Measurements from ENCODE around the gene RIPOR3.
"Not testable (repeated sequence)": the region's sequence is repeated elsewhere in the genome, so short reads cannot be mapped to it uniquely, and the experiment has no call there.

The RIPOR3 gene

DNA sequence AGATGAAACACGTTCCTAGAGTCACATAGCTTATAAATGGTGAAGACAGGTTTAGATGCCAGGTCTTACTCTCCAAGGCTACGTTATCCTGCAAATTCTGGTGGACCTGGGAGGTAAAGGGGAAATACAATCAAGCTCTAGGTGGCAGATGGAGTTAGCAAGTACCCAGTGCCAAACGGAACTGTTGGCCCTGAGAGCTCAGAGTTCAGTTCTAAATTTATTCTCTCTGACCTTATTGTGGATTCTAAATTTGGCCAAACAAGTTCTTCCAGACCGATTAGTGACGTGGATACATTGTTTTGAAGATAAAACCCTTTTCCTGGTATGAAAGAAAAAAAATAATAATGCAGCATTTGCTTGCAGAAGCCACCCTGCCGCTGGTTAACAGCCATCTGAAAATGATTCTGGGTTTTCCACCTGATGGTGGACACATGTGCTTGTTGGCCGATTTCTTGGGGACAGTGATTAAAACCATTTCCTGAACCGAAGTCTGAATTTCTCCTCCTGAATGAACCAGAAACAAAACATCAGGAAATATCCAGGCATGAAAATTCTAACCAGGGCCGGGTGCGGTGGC is 32.5 kb downstream of the RIPOR3 start:
- no peak for DNase-seq (ENCODE audit: low spot score)

DNA sequence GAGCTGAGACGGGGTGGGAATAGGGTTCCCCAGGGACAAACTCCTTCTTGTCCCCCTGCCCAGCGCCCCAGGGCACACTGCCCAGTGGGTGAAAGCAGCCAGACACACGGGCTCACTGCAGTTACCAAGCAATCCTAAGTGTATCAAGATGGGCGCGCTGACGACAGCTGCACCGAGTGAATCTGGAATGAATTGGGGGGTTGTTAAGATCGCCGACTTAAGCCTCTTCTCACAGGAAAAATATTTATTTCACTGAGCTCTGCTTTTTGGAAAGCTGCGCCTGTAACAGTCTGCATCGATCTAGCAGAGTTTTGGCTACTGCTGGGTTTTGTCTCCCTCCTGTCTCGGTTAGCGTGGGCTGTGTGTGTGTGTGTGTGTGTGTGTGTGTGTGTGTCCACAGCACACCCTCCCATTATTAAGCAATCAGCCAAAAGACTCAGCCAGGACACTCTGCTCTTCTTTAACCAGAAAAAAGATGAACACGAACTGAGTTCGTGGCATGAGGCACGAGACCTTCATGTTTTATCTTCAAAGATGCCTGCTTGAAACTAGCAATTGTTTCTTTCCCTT is 35.9 kb downstream of the RIPOR3 start:
- DNase-seq (ENCODE audit: low spot score): peak; percentile 33

- no peak for DNase-seq (ENCODE audit: low spot score)
Observed at GRCh38 chr20:50654904-50655303, 36.4 kb downstream of the RIPOR3 start.

GRCh38 chr20:50652702-50653294 is 38.5 kb downstream of the RIPOR3 start:
- no peak for DNase-seq (ENCODE audit: low spot score)

DNA sequence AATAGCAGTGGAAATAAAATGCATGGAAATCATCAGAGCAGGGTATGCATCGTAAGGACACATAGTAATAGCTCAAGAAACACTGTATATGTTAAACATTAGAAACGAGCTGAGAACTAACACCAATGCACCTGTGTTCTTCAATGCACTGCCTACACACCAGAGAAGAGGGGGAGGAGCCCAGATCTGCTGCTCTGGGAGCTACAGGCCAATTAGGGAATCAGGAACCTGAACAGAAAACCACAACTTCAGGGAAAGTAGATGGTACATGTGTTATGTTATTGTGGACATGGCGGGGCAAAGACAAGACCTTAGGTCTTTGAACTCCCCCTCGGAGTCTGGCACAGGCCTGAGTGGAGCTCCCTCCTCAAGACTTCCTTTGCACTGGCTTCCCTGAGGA is 39.7 kb downstream of the RIPOR3 start:
- no peak for DNase-seq (ENCODE audit: low spot score)

- no peak for DNase-seq (ENCODE audit: low spot score)
Observed at GRCh38 chr20:50649590-50649989, 41.8 kb downstream of the RIPOR3 start.

- no peak for DNase-seq (ENCODE audit: low spot score)
Observed at GRCh38 chr20:50648651-50649050, 42.7 kb downstream of the RIPOR3 start.

DNA sequence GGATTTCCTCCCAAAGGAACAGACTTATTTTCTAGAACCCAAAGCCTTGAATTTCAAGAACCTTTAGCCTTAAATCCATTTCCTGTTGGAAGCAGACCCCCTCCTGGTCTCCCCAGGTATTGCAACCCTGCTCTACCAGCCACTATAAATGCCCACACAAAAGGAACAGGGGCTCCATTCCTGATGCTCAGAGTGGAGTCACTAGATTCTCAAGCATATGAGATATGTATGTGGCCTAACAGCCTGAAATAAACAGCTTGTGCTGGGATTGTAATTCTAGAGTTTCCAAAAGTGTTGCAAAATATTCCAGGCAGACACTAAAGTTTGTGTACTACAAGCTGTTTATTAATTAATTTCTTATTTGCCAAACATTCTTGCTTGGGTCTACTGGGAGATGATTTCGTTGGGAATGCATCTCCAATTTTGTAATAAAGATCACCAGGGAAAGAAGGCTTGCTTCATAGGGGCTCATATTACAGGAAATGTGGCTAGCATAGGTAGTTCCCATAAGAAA is 44.8 kb downstream of the RIPOR3 start:
- DNase-seq (ENCODE audit: low spot score): no peak

DNA sequence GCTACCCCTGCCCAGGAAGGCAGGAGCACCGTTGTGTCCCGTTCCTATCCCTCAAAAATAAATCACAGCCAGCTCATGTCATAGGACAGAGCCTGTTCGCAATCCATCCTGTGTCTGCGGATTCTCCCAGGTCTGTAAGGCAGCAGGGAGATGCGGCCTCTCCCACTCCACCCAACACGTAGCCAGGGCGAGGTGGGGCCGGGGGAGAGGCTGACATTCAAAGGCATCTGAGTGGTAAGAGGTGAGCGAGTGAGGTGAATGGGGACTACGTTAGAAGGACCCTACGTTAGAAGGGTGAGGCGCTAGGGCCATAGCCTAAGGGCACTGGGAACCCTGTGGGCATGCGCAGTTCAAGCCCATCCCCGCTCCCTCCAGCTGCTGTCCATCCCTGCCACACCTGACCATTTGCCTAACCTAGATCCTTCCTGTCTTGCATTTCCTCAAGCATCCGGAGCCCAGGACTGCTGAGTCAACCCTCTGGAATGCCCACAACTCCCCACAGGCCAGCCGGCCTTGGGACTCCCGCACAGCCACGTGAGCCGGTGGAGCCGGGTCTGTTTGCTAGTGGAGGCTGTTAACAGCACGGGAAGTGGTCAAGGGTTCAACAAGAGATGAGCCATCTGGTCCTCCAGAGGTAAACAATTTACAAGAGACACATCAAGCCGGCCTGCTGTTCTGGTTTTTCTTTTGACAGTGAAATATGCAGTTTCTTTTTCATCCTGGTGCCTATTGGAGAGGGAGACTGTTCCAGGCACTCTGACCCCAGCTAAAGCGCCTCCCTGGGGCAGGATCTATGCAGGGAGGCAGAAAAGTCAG is 45.9 kb downstream of the RIPOR3 start:
- DNase-seq (ENCODE audit: low spot score): no peak

GRCh38 chr20:50642288-50642803 is 49.0 kb downstream of the RIPOR3 start:
- DNase-seq (ENCODE audit: low spot score): no peak

- DNase-seq (ENCODE audit: low spot score): not testable (repeated sequence)
Observed at GRCh38 chr20:50641625-50642287, 49.6 kb downstream of the RIPOR3 start.

GRCh38 chr20:50639971-50640711 is 51.2 kb downstream of the RIPOR3 start:
- DNase-seq (ENCODE audit: low spot score): not testable (repeated sequence)

GRCh38 chr20:50638015-50638847 is 53.1 kb downstream of the RIPOR3 start:
- DNase-seq (ENCODE audit: low spot score): not testable (repeated sequence)

DNA sequence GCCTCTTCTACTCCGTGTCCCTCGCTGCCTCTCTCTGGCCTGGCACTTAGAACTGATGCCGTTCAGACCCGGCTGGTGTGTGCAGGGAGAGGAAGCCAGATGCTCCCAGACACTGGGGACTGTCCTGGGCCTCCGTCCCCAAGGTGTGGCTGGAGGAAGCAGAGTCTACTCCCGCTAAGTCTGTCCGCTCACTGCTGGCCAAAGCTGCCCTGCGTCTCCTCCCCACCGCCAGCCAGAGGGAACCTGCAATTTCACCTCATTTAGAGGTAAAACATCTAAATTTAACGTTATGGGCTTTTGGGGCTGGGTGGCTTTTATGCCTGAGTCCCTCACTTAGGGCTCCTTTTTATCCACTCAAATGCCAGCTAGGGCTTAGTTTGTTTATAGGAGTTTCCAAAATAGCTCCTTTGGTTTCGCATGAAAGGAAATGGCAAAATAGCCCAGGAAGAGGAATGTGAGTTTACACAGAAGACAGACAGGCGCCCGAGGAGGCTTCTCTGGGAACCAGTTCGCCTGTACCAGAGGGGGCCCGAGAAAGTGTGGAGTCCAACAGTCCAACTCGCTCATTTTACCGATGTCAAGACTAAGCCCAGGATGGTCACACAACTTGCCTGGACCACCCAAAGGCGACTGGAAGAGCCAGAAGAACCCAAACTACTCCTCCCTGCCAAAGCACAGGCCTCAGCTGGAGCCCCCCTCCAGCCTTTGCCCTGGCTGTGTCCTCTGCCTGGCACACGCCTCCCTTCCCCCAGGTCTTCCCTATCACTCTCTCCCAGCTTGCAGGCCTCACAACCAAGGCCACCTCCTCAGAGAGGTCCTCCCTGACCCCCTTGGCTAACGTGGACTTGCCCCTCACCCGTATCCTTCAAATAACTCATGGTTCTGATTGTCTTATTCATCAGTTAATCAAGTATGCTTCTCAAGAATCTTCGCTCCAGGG is 54.5 kb downstream of the RIPOR3 start:
- DNase-seq (ENCODE audit: low spot score): no peak

DNA sequence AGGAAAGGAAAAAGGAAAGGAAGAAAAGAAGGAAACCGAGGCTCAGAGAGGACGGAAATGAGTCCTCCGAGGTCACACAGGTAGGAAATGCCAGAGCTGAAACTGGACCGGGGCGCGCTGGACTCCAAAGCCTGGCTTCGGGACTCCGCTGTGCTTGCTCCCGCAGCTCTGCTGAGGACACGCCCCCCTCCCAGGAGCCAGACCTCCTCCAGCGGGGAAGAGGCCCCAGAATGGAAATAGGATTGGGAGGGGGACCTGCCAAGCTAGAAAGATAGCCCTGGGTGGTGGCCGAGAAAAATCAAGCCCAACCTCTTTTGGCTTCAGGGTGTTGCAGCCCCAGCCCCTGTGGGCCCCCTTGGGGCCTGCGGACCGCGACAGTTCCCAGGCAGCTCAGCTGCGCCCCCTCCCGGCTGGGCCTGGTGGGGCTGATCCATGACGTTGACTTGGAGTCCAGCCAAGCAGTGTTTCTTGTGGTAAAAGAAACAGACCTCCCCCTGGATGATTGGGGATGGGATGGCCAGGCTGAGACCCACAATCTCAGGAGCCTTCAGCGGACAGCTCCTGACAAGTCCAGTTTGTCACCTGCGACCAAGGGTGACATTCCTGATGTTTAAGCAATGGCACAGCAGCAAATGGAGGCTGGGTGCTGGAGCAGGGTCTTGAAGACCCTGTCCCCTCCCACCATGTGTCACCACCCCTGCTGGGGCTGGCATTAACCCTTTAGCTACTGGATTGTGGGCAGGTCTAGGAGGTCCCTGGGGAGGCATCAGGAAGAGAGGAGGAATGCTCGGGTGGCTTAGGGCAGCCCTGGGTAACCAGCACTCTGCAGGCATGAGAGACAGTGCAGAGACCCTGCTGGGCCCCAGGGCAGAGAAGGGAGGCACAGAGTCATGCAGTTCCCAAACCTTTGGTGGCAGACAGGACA is 55.4 kb downstream of the RIPOR3 start:
- no peak for DNase-seq (ENCODE audit: low spot score)

DNA sequence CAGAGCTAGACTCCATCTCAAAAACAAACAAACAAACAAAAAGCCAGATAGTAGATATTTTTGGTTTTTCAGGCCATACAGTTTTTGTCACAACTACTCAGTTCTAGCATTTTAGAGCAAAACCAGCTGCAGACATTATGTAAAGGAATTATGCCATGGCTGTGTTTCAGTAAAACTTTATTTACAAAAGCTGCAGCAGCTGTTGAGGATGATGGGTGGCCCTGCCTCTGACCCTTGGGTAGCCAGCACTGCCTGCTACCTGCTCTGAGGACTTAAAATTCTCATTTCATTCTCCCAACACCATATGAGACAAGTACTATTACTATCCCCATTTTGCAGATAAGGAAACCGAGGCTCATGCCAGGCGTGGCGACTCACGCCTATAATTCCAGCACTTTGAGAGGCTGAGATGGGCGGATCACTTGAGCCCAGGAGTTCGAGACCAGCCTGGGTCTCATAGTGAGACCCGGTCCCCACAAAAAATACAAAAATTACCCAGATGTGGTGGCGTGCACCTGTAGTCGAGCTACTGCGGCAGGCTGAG is 56.3 kb downstream of the RIPOR3 start:
- no peak for DNase-seq (ENCODE audit: low spot score)

GRCh38 chr20:50634191-50634590 is 57.2 kb downstream of the RIPOR3 start:
- no peak for DNase-seq (ENCODE audit: low spot score)

DNA sequence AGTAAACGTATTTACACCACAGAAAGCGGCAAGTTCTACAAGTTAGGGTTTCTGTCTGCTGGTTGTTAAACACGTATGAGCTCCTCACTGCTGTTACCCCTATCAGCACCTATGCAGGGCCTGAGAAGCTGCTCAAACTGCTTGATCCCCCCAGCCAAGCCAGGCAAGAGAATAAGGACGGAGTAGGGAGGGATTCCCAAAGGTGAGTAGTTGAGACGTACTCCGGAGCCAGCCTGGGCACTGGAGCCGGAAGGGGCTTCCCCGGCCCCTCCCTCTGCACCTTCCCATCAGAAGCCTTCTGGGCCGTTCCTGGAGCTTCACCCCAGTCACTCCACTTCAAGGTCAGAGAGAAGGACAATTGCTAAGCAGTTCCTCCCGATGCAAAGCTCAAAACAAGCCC is 58.0 kb downstream of the RIPOR3 start:
- no peak for DNase-seq (ENCODE audit: low spot score)
